Adrenal gland (tissue), 5 donors: ENCODE measurements around the gene CCDC174.

Source experiments
- POLR2A ChIP-seq, 2 donors: fragments of 450-650 bp; IDR thresholded peaks; one replicate each; pipeline ENCODE4 v1.6.1; 2017; ENCODE audit warnings: antibody characterized with exemption in 2 of 2, mild to moderate bottlenecking in 2 of 2, moderate library complexity in 1 of 2
- TF ChIP-seq, protein P1 (sequence below), 6 experiments: fragments of 450-650 bp in 4 of 6; fragments of 200-600 bp in 2 of 6; sonication (generic) in 1 of 6; IDR thresholded peaks; 1 replicate in 5 of 6; 2 replicates in 1 of 6; pipeline versions ENCODE4 v1.5.1 to v1.8.0; 2016 to 2021; ENCODE audit warnings: antibody characterized with exemption in 6 of 6, mild to moderate bottlenecking in 2 of 6, moderate library complexity in 1 of 6
- donor health status: DM: no; HTN: no; CAD: no.

GRCh38 chr3:14698601-14699244 is 47.2 kb downstream of the CCDC174 start:
- TF ChIP-seq, protein P1, sequence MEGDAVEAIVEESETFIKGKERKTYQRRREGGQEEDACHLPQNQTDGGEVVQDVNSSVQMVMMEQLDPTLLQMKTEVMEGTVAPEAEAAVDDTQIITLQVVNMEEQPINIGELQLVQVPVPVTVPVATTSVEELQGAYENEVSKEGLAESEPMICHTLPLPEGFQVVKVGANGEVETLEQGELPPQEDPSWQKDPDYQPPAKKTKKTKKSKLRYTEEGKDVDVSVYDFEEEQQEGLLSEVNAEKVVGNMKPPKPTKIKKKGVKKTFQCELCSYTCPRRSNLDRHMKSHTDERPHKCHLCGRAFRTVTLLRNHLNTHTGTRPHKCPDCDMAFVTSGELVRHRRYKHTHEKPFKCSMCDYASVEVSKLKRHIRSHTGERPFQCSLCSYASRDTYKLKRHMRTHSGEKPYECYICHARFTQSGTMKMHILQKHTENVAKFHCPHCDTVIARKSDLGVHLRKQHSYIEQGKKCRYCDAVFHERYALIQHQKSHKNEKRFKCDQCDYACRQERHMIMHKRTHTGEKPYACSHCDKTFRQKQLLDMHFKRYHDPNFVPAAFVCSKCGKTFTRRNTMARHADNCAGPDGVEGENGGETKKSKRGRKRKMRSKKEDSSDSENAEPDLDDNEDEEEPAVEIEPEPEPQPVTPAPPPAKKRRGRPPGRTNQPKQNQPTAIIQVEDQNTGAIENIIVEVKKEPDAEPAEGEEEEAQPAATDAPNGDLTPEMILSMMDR (IDR thresholded peaks at IDR 0.05): no peak
- TF ChIP-seq POLR2A (IDR thresholded peaks at IDR 0.05): no peak
